IPS-18c (cell line): ENCODE results near the gene NIT2.
"Not testable (repeated sequence)": the region's sequence is repeated elsewhere in the genome, so short reads cannot be mapped to it uniquely, and the experiment has no call there.

Experiments used
- H3K4me3 ChIP-seq: 2 replicates; pipeline ENCODE4 v1.7.0; 2013; ENCODE audit warnings: low read depth, mild to moderate bottlenecking, low read length, moderate library complexity; ENCODE audit not compliant: insufficient read depth
- H3K9me3 ChIP-seq: one replicate; pipeline ENCODE4 v1.6.1; 2013; ENCODE audit warnings: mild to moderate bottlenecking, low read length, moderate library complexity; ENCODE audit not compliant: control insufficient read depth, insufficient read depth

NIT2 gene

GRCh38 chr3:100334488-100335351 lies at the start of gene NIT2:
Gene NIT2 (plus strand): TSS chr3:100334757. CDS start chr3:100334792, 35 bp downstream.
- H3K4me3 ChIP-seq = peak within 1 kb of the TSS; percentile 69

GRCh38 chr3:100288288-100288894 lies 46.2 kb upstream of the NIT2 start:
- Histone ChIP-seq H3K9me3 (no peaks in the 10 kb centered on the region), H3K4me3 (no peak overlapping the region)

More at GRCh38 chr3:100334488-100335351, at the start of gene NIT2:
- H3K9me3 ChIP-seq = no peaks in the 10 kb centered on the region

- H3K9me3 ChIP-seq = no peaks in the 10 kb centered on the region
- H3K4me3 ChIP-seq = no peak overlapping the region
These were observed 45.2 kb upstream of the NIT2 start for GRCh38 chr3:100289339-100289738.

GRCh38 chr3:100295089-100295488 lies 39.5 kb upstream of the NIT2 start:
- Histone ChIP-seq H3K4me3 (no peak overlapping the region), H3K9me3 (no peaks in the 10 kb centered on the region)

- Histone ChIP-seq H3K4me3 (no peak overlapping the region), H3K9me3 (no peaks in the 10 kb centered on the region)
These were observed 36.8 kb upstream of the NIT2 start for GRCh38 chr3:100297784-100298183.

- Histone ChIP-seq H3K9me3 (no peaks in the 10 kb centered on the region), H3K4me3 (no peak overlapping the region)
These were observed 35.5 kb upstream of the NIT2 start for GRCh38 chr3:100299016-100299415.

- H3K9me3 ChIP-seq = no peaks in the 10 kb centered on the region
- H3K4me3 ChIP-seq = no peak overlapping the region
These were observed 27.9 kb upstream of the NIT2 start for GRCh38 chr3:100306695-100307094.

GRCh38 chr3:100310355-100310965 lies 24.1 kb upstream of the NIT2 start:
- Histone ChIP-seq H3K9me3 (no peaks in the 10 kb centered on the region), H3K4me3 (no peak overlapping the region)

- no peak overlapping the region for H3K4me3 ChIP-seq
- no peaks in the 10 kb centered on the region for H3K9me3 ChIP-seq
These were observed 23.5 kb upstream of the NIT2 start for GRCh38 chr3:100311011-100311410.

- Histone ChIP-seq H3K4me3 (no peak overlapping the region), H3K9me3 (no peaks in the 10 kb centered on the region)
These were observed 17.9 kb upstream of the NIT2 start for GRCh38 chr3:100316641-100317069.

- Histone ChIP-seq H3K9me3 (no peaks in the 10 kb centered on the region), H3K4me3 (no peak overlapping the region)
These were observed 16.6 kb upstream of the NIT2 start for GRCh38 chr3:100317912-100318311.

- Histone ChIP-seq H3K9me3 (no peaks in the 10 kb centered on the region), H3K4me3 (no peak overlapping the region)
These were observed 14.6 kb upstream of the NIT2 start for GRCh38 chr3:100319951-100320350.

GRCh38 chr3:100324044-100324443 lies 10.5 kb upstream of the NIT2 start:
- Histone ChIP-seq H3K4me3 (no peak overlapping the region), H3K9me3 (no peaks in the 10 kb centered on the region)

GRCh38 chr3:100325827-100326226 lies 8.7 kb upstream of the NIT2 start:
- Histone ChIP-seq H3K9me3 (no peaks in the 10 kb centered on the region), H3K4me3 (no peak overlapping the region)

- H3K9me3 ChIP-seq, H3K4me3 ChIP-seq: not testable (repeated sequence)
These were observed 7.2 kb upstream of the NIT2 start for GRCh38 chr3:100327377-100327776.

GRCh38 chr3:100329800-100330489 lies 4.6 kb upstream of the NIT2 start:
- H3K4me3 ChIP-seq = no peak overlapping the region
- no peaks in the 10 kb centered on the region for H3K9me3 ChIP-seq

- Histone ChIP-seq H3K9me3 (no peaks in the 10 kb centered on the region), H3K4me3 (no peak overlapping the region)
These were observed 3.9 kb upstream of the NIT2 start for GRCh38 chr3:100330651-100331050.
